ENCODE results near the gene PSMB11.

GRCh38 chr14:23041729-23042128 is 283 bp upstream of the PSMB11 start:
- TF ChIP-seq EZH2phosphoT487 (IDR thresholded peaks at IDR 0.05; ENCODE audit: borderline replicate concordance, low read length) = no peak
- TF ChIP-seq CTCF (IDR thresholded peaks at IDR 0.05; ENCODE audit: low read depth, low read length, poor library complexity, severe bottlenecking) = no peak
